HepG2 (cell line): ENCODE data around the gene TMEM9B. TPM values are rescaled to one million over a fixed set of nuclear protein-coding genes. Genes with fewer than 3 reads are reported as not detected.

Source experiments
- ATF2 ChIP-seq: sonication (generic); formaldehyde crosslinking; IDR thresholded peaks from 2 replicates; pipeline ENCODE4 v1.4.0; 2020; ENCODE audit warnings: missing genetic modification reagents
- BRCA1 ChIP-seq: sonication (generic); formaldehyde crosslinking; IDR thresholded peaks from 2 replicates; pipeline ENCODE4 v1.4.0; 2020; ENCODE audit warnings: missing genetic modification reagents
- CC2D1A ChIP-seq: sonication (generic); formaldehyde crosslinking; IDR thresholded peaks from 2 replicates; pipeline ENCODE4 v1.8.1; 2023; ENCODE audit warnings: mild to moderate bottlenecking, missing genetic modification reagents
- FOSL2 ChIP-seq: sonication (generic); formaldehyde crosslinking; IDR thresholded peaks from 2 replicates; pipeline ENCODE4 v1.4.0; 2020; ENCODE audit warnings: missing genetic modification reagents
- KDM5B ChIP-seq: sonication (generic); formaldehyde crosslinking; IDR thresholded peaks from 2 replicates; pipeline ENCODE4 v1.4.0; 2020; ENCODE audit warnings: missing genetic modification reagents, mild to moderate bottlenecking, borderline replicate concordance
- MTF2 ChIP-seq: sonication (generic); formaldehyde crosslinking; IDR thresholded peaks from 2 replicates; pipeline ENCODE4 v1.5.0; 2020; ENCODE audit warnings: missing genetic modification reagents, borderline replicate concordance
- SIX4 ChIP-seq: sonication (generic); formaldehyde crosslinking; IDR thresholded peaks from 2 replicates; pipeline ENCODE4 v1.4.0; 2020; ENCODE audit warnings: missing genetic modification reagents
- TOE1 ChIP-seq: sonication (generic); formaldehyde crosslinking; IDR thresholded peaks from 2 replicates; pipeline ENCODE4 v1.4.0; 2020; ENCODE audit warnings: mild to moderate bottlenecking, missing genetic modification reagents
- ZBTB4 ChIP-seq: sonication (generic); formaldehyde crosslinking; IDR thresholded peaks from 2 replicates; pipeline ENCODE4 v1.4.0; 2020; ENCODE audit warnings: missing genetic modification reagents, mild to moderate bottlenecking, borderline replicate concordance
- ZGPAT ChIP-seq: IDR thresholded peaks from 2 replicates; pipeline ENCODE4 v1.6.1; 2016; ENCODE audit warnings: mild to moderate bottlenecking
- ZNF18 ChIP-seq: sonication (generic); formaldehyde crosslinking; IDR thresholded peaks from 2 replicates; pipeline ENCODE4 v1.8.0; 2022; ENCODE audit warnings: mild to moderate bottlenecking, missing genetic modification reagents; ENCODE audit not compliant: insufficient replicate concordance
- ZNF230 ChIP-seq: sonication (generic); formaldehyde crosslinking; IDR thresholded peaks from 2 replicates; pipeline ENCODE4 v1.4.0; 2020; ENCODE audit warnings: mild to moderate bottlenecking, missing genetic modification reagents
- ZNF280D ChIP-seq: sonication (generic); formaldehyde crosslinking; IDR thresholded peaks from 2 replicates; pipeline ENCODE4 v1.5.1; 2020; ENCODE audit warnings: mild to moderate bottlenecking, missing genetic modification reagents
- ZNF567 ChIP-seq: sonication (generic); formaldehyde crosslinking; IDR thresholded peaks from 2 replicates; pipeline ENCODE4 v1.8.1; 2023; ENCODE audit warnings: mild to moderate bottlenecking, missing genetic modification reagents, borderline replicate concordance
- ZNF652 ChIP-seq: IDR thresholded peaks from 2 replicates; pipeline ENCODE4 v1.6.1; 2016; ENCODE audit warnings: low read depth, borderline replicate concordance
- ZZZ3 ChIP-seq: sonication (generic); formaldehyde crosslinking; IDR thresholded peaks from 2 replicates; pipeline ENCODE4 v1.4.0; 2020; ENCODE audit warnings: missing genetic modification reagents, mild to moderate bottlenecking, borderline replicate concordance
- polyA plus RNA-seq, 8 experiments: library from polyadenylated mRNA; depleted of rRNA in 3 of 8; stranded (reverse) in 7 of 8; unstranded in 1 of 8; fragments of >200 nt; fragmentation: Illumina TruSeq in 4 of 8; extraction: Trizol in 4 of 8; gene quantifications; 2 replicates each; pipeline versions ENCODE4 v1.2.1 to v1.2.3, GENCODE V29; 2011 to 2016; ENCODE audit warnings: low read depth in 4 of 8, missing spikeins in 1 of 8, mixed read lengths in 1 of 8; ENCODE audit not compliant: insufficient read depth in 1 of 8
- total RNA-seq, 5 experiments: library from RNA; depleted of rRNA; stranded (reverse); fragments of >200 nt; fragmentation: Illumina TruSeq; extraction: Trizol; gene quantifications; 2 replicates each; pipeline ENCODE4 v1.2.3, GENCODE V29; 2016; ENCODE audit warnings: low read depth in 1 of 5

The TMEM9B gene
- total and polyA plus RNA-seq, 2 of the 13 experiments (the other 11 are each of a cell fraction or from before 2014, with no cell fraction given): 12.4 to 20.8 TPM

GRCh38 chr11:8964324-8965320 is at the start of gene TMEM9B (continued):
- TF ChIP-seq ATF2 (CRISPR knock-in tag) (peak; percentile 36; the same call in 1 of the 2 replicates), KDM5B (CRISPR knock-in tag) (peak; percentile 81), ZNF18 (CRISPR knock-in tag) (no peak), CC2D1A (no peak), ZBTB4 (peak; percentile 56; the same call in 1 of the 2 replicates), ZGPAT (CRISPR knock-in tag) (peak; percentile 94), MTF2 (peak; percentile 92; the same call in 1 of the 2 replicates), BRCA1 (0 out of 2 replicates have a peak, but pooled peaks have one; percentile 27), ZNF280D (CRISPR knock-in tag) (0 out of 2 replicates have a peak, but pooled peaks have one; percentile 63), ZNF652 (0 out of 2 replicates have a peak, but pooled peaks have one; percentile 9), ZNF567 (CRISPR knock-in tag) (no peak), ZZZ3 (CRISPR knock-in tag) (peak; percentile 65; the same call in 1 of the 2 replicates), SIX4 (CRISPR knock-in tag) (no peak), FOSL2 (CRISPR knock-in tag) (0 out of 2 replicates have a peak, but pooled peaks have one; percentile 11), ZNF230 (CRISPR knock-in tag) (0 out of 2 replicates have a peak, but pooled peaks have one; percentile 46), TOE1 (CRISPR knock-in tag) (no peak)
